ENCODE data around the gene PTCSC3. TPM values are rescaled to one million over a fixed set of nuclear protein-coding genes. Genes with fewer than 3 reads are reported as not detected.

The PTCSC3 gene
- total RNA-seq, 1 experiment from 2014 or later: not detected

DNA sequence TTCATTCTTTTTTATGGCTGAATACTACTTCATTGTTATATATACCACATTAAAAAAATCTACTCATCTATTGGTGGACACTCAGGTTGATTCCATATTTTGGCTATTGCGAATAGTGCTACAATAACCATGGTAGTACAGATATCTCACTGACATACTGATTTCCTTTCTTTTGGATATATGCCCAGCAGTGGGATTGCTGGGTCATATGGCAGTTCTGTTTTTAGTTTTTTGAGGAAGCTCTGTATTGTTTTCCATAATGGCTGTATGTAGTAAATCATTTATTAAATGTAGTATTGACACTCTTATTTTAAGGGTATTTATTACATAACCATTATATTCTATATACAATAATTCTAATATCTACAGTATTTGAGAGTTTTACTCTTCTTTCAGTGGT, 43.7 kb downstream of the PTCSC3 start:
- Histone ChIP-seq H3K9me3 (ENCODE audit: control insufficient read depth, insufficient read depth, low read depth, low read length) (no peaks in the 10 kb centered on the region), H3K27ac (ENCODE audit: low read length) (no peak overlapping the region), H3K36me3 (ENCODE audit: control insufficient read depth, insufficient read depth, low read length) (no peaks in the 10 kb centered on the region), H3K4me3 (ENCODE audit: low read depth in 2 of 2, low read length in 2 of 2) (no peak overlapping the region), H3K27me3 (ENCODE audit: control insufficient read depth, insufficient read depth, low read length) (no peaks in the 10 kb centered on the region), H3K4me1 (ENCODE audit: control insufficient read depth, insufficient read depth, low read length) (no peaks in the 10 kb centered on the region)
- in situ Hi-C loops (cut with HindIII; ENCODE audit: low pct_unique_long_range_greater_than_20kb, low sequenced_read_pairs): no loop called here
- CTCF ChIA-PET: no interaction called here
- intact Hi-C loops (cut with micrococcal nuclease; ENCODE audit: unreplicated experiment): no loop called here
- POLR2A ChIA-PET: no interaction called here
- TF ChIP-seq SIN3A (IDR thresholded peaks at IDR 0.05; ENCODE audit: borderline replicate concordance, insufficient read depth, low read depth, low read length): no peak
- TF ChIP-seq CTCF (IDR thresholded peaks at IDR 0.05): no peak
- TF ChIP-seq POLR2AphosphoS5 (IDR thresholded peaks at IDR 0.05; ENCODE audit: low read depth, low read length): no peak
- no peak for TF ChIP-seq TCF7L2 (IDR thresholded peaks at IDR 0.05; ENCODE audit: low read depth, low read length)
- TF ChIP-seq REST (IDR thresholded peaks at IDR 0.05; ENCODE audit: insufficient read depth in 1 of 2, low read depth in 2 of 2, low read length in 1 of 2): no peak
- DNase-seq (ENCODE audit: low read depth, low spot score): no peak
- BruUV-seq (replicated peaks): no TSS peak
- no peak for ATAC-seq

GRCh38 chr14:36130186-36130585, 46.3 kb downstream of the PTCSC3 start:
- ChIA-PET CTCF (no interaction called here), POLR2A (no interaction called here)
- in situ Hi-C loops (cut with HindIII; ENCODE audit: low pct_unique_long_range_greater_than_20kb, low sequenced_read_pairs) (no loop called here), intact Hi-C loops (cut with micrococcal nuclease; ENCODE audit: unreplicated experiment) (no loop called here)
- Histone ChIP-seq H3K9me3 (ENCODE audit: control insufficient read depth, insufficient read depth, low read depth, low read length) (no peaks in the 10 kb centered on the region), H3K4me3 (ENCODE audit: low read depth in 2 of 2, low read length in 2 of 2) (no peak overlapping the region), H3K4me1 (ENCODE audit: control insufficient read depth, insufficient read depth, low read length) (no peaks in the 10 kb centered on the region), H3K27me3 (ENCODE audit: control insufficient read depth, insufficient read depth, low read length) (no peaks in the 10 kb centered on the region; the same call in 1 of the 2 replicates), H3K36me3 (ENCODE audit: control insufficient read depth, insufficient read depth, low read length) (no peaks in the 10 kb centered on the region), H3K27ac (ENCODE audit: low read length) (no peak overlapping the region)
- BruUV-seq (replicated peaks): no TSS peak
- ATAC-seq (no peak), DNase-seq (ENCODE audit: low read depth, low spot score) (no peak)
- TF ChIP-seq CTCF (IDR thresholded peaks at IDR 0.05) (no peak), TCF7L2 (IDR thresholded peaks at IDR 0.05; ENCODE audit: low read depth, low read length) (no peak), REST (IDR thresholded peaks at IDR 0.05; ENCODE audit: insufficient read depth in 1 of 2, low read depth in 2 of 2, low read length in 1 of 2) (no peak), POLR2AphosphoS5 (IDR thresholded peaks at IDR 0.05; ENCODE audit: low read depth, low read length) (no peak), SIN3A (IDR thresholded peaks at IDR 0.05; ENCODE audit: borderline replicate concordance, insufficient read depth, low read depth, low read length) (no peak)

All from Panc1 (cell line).